Left ventricle myocardium inferior (tissue), 1 donor: ENCODE data around the gene NMT1. TPM values are rescaled to one million over a fixed set of nuclear protein-coding genes. Genes with fewer than 3 reads are reported as not detected.
A peak's percentile ranks its signal among the peaks of the same experiment; 100 is the strongest.

ENCODE experiments used
- DNase-seq: peaks from one replicate; pipeline ENCODE4 v3.0.0-alpha.2; 2020
- H3K27ac ChIP-seq: fragments of 200-600 bp; replicated peaks from 2 replicates; pipeline ENCODE4 v1.8.0; 2021
- H3K27me3 ChIP-seq: fragments of 200-600 bp; 2 replicates; pipeline ENCODE4 v1.8.0; 2021; ENCODE audit warnings: low read depth
- H3K36me3 ChIP-seq: fragments of 200-600 bp; 2 replicates; pipeline ENCODE4 v1.8.0; 2021
- H3K4me1 ChIP-seq: fragments of 200-600 bp; 2 replicates; pipeline ENCODE4 v1.8.0; 2021
- H3K4me3 ChIP-seq: fragments of 200-600 bp; 2 replicates; pipeline ENCODE4 v1.8.0; 2021; ENCODE audit warnings: mild to moderate bottlenecking, moderate library complexity
- H3K9me3 ChIP-seq: fragments of 200-600 bp; replicated peaks from 2 replicates; pipeline ENCODE4 v1.8.0; 2021
- CTCF ChIP-seq: fragments of 200-600 bp; IDR thresholded peaks from 2 replicates; pipeline ENCODE4 v1.8.0; 2021; ENCODE audit warnings: antibody characterized with exemption, mild to moderate bottlenecking, borderline replicate concordance
- intact Hi-C: fragments of 100-400 bp; cut with micrococcal nuclease; formaldehyde crosslinking; loops from one replicate; pipeline ENCODE4 v1.11.0; 2022
- total RNA-seq: library from RNA; stranded (reverse); fragmentation: NEBNext Ultra II Directional; extraction: Animal tissue kit (Norgen Biotek cat#: 25700); gene quantifications from one replicate; pipeline ENCODE4 v1.2.1, GENCODE V29; 2021
- donor health status: DM: no; HTN: yes; CAD: no; lungs with severe emphysema.

Gene NMT1
- total RNA-seq, 1 donor from 2014 or later, result 86.0 TPM

- Histone ChIP-seq H3K27ac (peak overlapping the region; percentile 56), H3K9me3 (no peaks in the 10 kb centered on the region), H3K36me3 (no peaks in the 10 kb centered on the region), H3K27me3 (peaks cover 9% of the 10 kb centered on the region), H3K4me1 (peaks cover 50% of the 10 kb centered on the region), H3K4me3 (peak overlapping the region; percentile 70)
- intact Hi-C loops, result loop anchor here (10.0 kb wide), 1 partner anchor 244 kb away; no protein-coding TSS in a partner anchor
- no peak for DNase-seq
- TF ChIP-seq CTCF, result no peak
These were observed 42.6 kb upstream of the NMT1 start for GRCh38 chr17:45018514-45018847.

- Histone ChIP-seq H3K4me3 (peak overlapping the region; percentile 70), H3K9me3 (no peaks in the 10 kb centered on the region), H3K4me1 (peaks cover 48% of the 10 kb centered on the region), H3K36me3 (no peaks in the 10 kb centered on the region), H3K27ac (peak overlapping the region; percentile 56), H3K27me3 (peaks cover 9% of the 10 kb centered on the region)
- peak; percentile 60 for DNase-seq
- intact Hi-C loops, result loop anchor here (10.0 kb wide), 1 partner anchor 244 kb away; no protein-coding TSS in a partner anchor
- TF ChIP-seq CTCF, result peak; percentile 67
These were observed 42.0 kb upstream of the NMT1 start for GRCh38 chr17:45018848-45019711.

GRCh38 chr17:45020354-45021138 is 40.6 kb upstream of the NMT1 start:
- Histone ChIP-seq H3K4me3 (peak overlapping the region; percentile 65), H3K27ac (peak overlapping the region; percentile 82), H3K9me3 (no peaks in the 10 kb centered on the region), H3K36me3 (no peaks in the 10 kb centered on the region), H3K27me3 (peaks cover 9% of the 10 kb centered on the region), H3K4me1 (peaks cover 48% of the 10 kb centered on the region)
- intact Hi-C loops, result loop anchor here (1.0 kb wide), 1 partner anchor 100 kb away; no protein-coding TSS in a partner anchor
- DNase-seq, result no peak
- no peak for TF ChIP-seq CTCF

GRCh38 chr17:45021607-45022287 is 39.4 kb upstream of the NMT1 start:
- Histone ChIP-seq H3K9me3 (no peaks in the 10 kb centered on the region), H3K27ac (peak overlapping the region; percentile 82), H3K36me3 (peaks cover 5% of the 10 kb centered on the region), H3K27me3 (peaks cover 9% of the 10 kb centered on the region), H3K4me1 (peaks cover 48% of the 10 kb centered on the region), H3K4me3 (peak overlapping the region; percentile 65)
- peak; percentile 98 for TF ChIP-seq CTCF
- intact Hi-C loops, result loop anchor here (1.0 kb wide), 1 partner anchor 101 kb away; no protein-coding TSS in a partner anchor
- DNase-seq, result peak; percentile 67

- Histone ChIP-seq H3K27ac (peak overlapping the region; percentile 82), H3K36me3 (peaks cover 8% of the 10 kb centered on the region), H3K4me3 (peak overlapping the region; percentile 65)
These were observed 38.8 kb upstream of the NMT1 start for GRCh38 chr17:45022288-45022648.

More at GRCh38 chr17:45022288-45022648, 38.8 kb upstream of the NMT1 start:
- Histone ChIP-seq H3K9me3 (no peaks in the 10 kb centered on the region), H3K27me3 (peaks cover 9% of the 10 kb centered on the region), H3K4me1 (peaks cover 48% of the 10 kb centered on the region)
- TF ChIP-seq CTCF, result peak; percentile 32
- intact Hi-C loops, result no loop called here
- DNase-seq, result no peak
